GM19452 (cell line): ENCODE measurements around the gene EXOC4.

ENCODE experiments used
- ATAC-seq: cut with Tn5 transposase; IDR thresholded peaks from one replicate; pipeline ENCODE4 v1.9.1; 2021; ENCODE audit not compliant: unreplicated experiment

The EXOC4 gene

GRCh38 chr7:133360201-133360600 lies 107.3 kb downstream of the EXOC4 start:
- ATAC-seq = no peak

- no peak for ATAC-seq
Observed at GRCh38 chr7:133361806-133362205, 108.9 kb downstream of the EXOC4 start.

GRCh38 chr7:133364959-133365690 lies 112.2 kb downstream of the EXOC4 start:
- no peak for ATAC-seq

GRCh38 chr7:133365917-133366316 lies 113.0 kb downstream of the EXOC4 start:
- ATAC-seq = no peak

- ATAC-seq = no peak
Observed at GRCh38 chr7:133367561-133367960, 114.7 kb downstream of the EXOC4 start.

GRCh38 chr7:133369130-133369529 lies 116.3 kb downstream of the EXOC4 start:
- no peak for ATAC-seq

- ATAC-seq = no peak
Observed at GRCh38 chr7:133371616-133372015, 118.7 kb downstream of the EXOC4 start.

GRCh38 chr7:133372337-133372736 lies 119.5 kb downstream of the EXOC4 start:
- ATAC-seq = no peak

GRCh38 chr7:133376514-133376913 lies 123.6 kb downstream of the EXOC4 start:
- ATAC-seq = no peak

GRCh38 chr7:133381965-133382364 lies 129.1 kb downstream of the EXOC4 start:
- ATAC-seq = no peak

- ATAC-seq = no peak
Observed at GRCh38 chr7:133382775-133383559, 130.1 kb downstream of the EXOC4 start.

GRCh38 chr7:133386205-133386604 lies 133.3 kb downstream of the EXOC4 start:
- ATAC-seq = no peak

GRCh38 chr7:133389727-133390126 lies 136.8 kb downstream of the EXOC4 start:
- no peak for ATAC-seq

GRCh38 chr7:133391206-133391605 lies 138.3 kb downstream of the EXOC4 start:
- no peak for ATAC-seq

- no peak for ATAC-seq
Observed at GRCh38 chr7:133394369-133394768, 141.5 kb downstream of the EXOC4 start.

GRCh38 chr7:133395551-133395950 lies 142.7 kb downstream of the EXOC4 start:
- no peak for ATAC-seq

GRCh38 chr7:133398506-133398905 lies 145.6 kb downstream of the EXOC4 start:
- no peak for ATAC-seq

- no peak for ATAC-seq
Observed at GRCh38 chr7:133401225-133401624, 148.3 kb downstream of the EXOC4 start.

- no peak for ATAC-seq
Observed at GRCh38 chr7:133408212-133408611, 155.3 kb downstream of the EXOC4 start.

- no peak for ATAC-seq
Observed at GRCh38 chr7:133409421-133409820, 156.5 kb downstream of the EXOC4 start.

- ATAC-seq = no peak
Observed at GRCh38 chr7:133409966-133410365, 157.1 kb downstream of the EXOC4 start.

GRCh38 chr7:133411395-133411794 lies 158.5 kb downstream of the EXOC4 start:
- no peak for ATAC-seq
